ENCODE results near the gene YIF1B. TPM values are rescaled to one million over a fixed set of nuclear protein-coding genes. Genes with fewer than 3 reads are reported as not detected.
"Not testable (repeated sequence)": the region's sequence is repeated elsewhere in the genome, so short reads cannot be mapped to it uniquely, and the experiment has no call there.

Gene YIF1B

DNA sequence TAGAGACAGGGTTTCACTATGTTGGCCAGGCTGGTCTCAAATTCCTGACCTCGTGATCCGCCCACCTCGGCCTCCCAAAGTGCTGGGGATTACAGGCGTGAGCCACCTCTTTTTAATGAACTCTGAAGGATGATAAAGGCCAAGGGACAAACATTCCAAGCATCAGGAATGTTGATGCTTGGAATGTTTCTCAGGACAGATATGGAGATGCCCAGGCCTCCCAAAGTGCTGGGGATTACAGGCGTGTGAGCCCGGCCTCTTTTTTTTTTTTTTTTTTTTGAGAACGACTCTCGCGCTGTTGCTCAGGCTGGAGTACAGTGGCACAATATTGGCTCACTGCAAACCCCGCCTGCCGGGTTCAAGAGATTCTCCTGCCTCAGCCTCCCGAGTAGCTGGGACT, 53.8 kb downstream of the YIF1B start:
- not testable (repeated sequence) for H2BK12ac ChIP-seq (ENCODE audit: low read length); H3K4me3 ChIP-seq (ENCODE audit: low read length in 2 of 2); H3K9me3 ChIP-seq (replicated peaks in 1 of 2; ENCODE audit: control insufficient read depth in 2 of 2, insufficient read depth in 1 of 2, low read depth in 1 of 2, low read length in 2 of 2); H4K91ac ChIP-seq (ENCODE audit: low read depth, low read length, poor library complexity); H2AK5ac ChIP-seq (ENCODE audit: low read depth, low read length); H3K27ac ChIP-seq (replicated peaks; ENCODE audit: low read length); H2BK120ac ChIP-seq (ENCODE audit: low read depth, low read length); H3K9ac ChIP-seq (ENCODE audit: low read depth, low read length, poor library complexity); H3K79me1 ChIP-seq (ENCODE audit: low read depth, low read length); H3K18ac ChIP-seq (ENCODE audit: low read length); H3K36me3 ChIP-seq (replicated peaks in 1 of 2; ENCODE audit: control insufficient read depth in 2 of 2, insufficient read depth in 2 of 2, low read length in 2 of 2); H2AFZ ChIP-seq (ENCODE audit: low read length); DNase-seq (ENCODE audit: low spot score); H2BK15ac ChIP-seq (ENCODE audit: low read length); H3K4me2 ChIP-seq (ENCODE audit: insufficient read depth, low read length, poor library complexity, severe bottlenecking); H3K14ac ChIP-seq (ENCODE audit: low read length); H3K4ac ChIP-seq (ENCODE audit: low read length); H2BK5ac ChIP-seq (ENCODE audit: low read length); H4K8ac ChIP-seq (ENCODE audit: low read depth, low read length); H3K23ac ChIP-seq (ENCODE audit: low read depth, low read length, poor library complexity)
- H3K4me1 ChIP-seq (ENCODE audit: control insufficient read depth in 2 of 2, insufficient read depth in 1 of 2, low read depth in 1 of 2, low read length in 2 of 2), result peaks cover 8 to 10% of the 10 kb centered on the region in 2 donors
- H3K27me3 ChIP-seq (ENCODE audit: control insufficient read depth in 3 of 3, insufficient read depth in 3 of 3, low read depth in 1 of 3, low read length in 3 of 3), result peaks cover 0 to 47% (median 4%) of the 10 kb centered on the region in 3 experiments
- WGBS, 2 donors (ENCODE audit: extremely low coverage in 2 of 2, insufficient read length in 2 of 2, insufficient replicate concordance in 1 of 2), result no CpG with 5 or more reads among the region's 12 CpGs

DNA sequence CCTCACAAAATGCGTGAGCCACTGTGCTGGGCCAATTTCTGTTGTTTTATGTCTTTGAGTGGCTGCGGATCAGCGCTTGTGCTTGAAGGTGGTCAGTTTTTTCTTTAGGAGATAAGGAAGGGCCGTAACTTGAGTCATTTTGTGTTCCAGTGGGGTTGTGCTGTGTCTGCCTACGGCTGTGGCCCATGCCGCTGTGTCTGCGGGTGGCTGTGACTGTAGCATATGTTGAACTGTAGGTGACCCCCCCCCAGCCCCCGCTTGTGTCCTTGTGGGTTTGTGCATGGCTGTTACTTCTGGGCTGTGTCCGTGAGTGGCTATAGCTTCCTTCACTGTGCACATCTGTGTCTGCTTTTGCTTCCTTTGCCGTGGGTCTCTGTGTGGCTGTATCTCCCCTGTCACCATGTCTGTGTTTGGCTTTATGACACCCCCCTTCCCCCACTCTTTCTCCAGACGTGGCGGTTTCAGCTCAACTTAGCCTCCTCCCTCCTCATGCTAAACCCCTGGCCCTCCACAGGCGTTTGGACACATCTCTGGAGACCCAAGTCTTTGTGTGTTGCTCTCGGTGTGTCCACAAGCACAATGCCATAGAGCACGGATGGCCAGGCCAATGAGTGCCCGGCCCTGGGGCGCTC, 60.2 kb downstream of the YIF1B start:
- Histone ChIP-seq H2AFZ (ENCODE audit: low read length) (peak overlapping the region; percentile 89), H3K14ac (ENCODE audit: low read length) (no peak overlapping the region), H3K4me3 (ENCODE audit: low read length in 2 of 2) (peak overlapping the region in 1 of 2 donors; percentile 47), H2BK15ac (ENCODE audit: low read length) (peak overlapping the region; percentile 92), H3K79me1 (ENCODE audit: low read depth, low read length) (no peaks in the 10 kb centered on the region), H3K4me2 (ENCODE audit: insufficient read depth, low read length, poor library complexity, severe bottlenecking) (peak overlapping the region; percentile 72), H2BK12ac (ENCODE audit: low read length) (no peak overlapping the region), H3K4ac (ENCODE audit: low read length) (no peak overlapping the region), H4K8ac (ENCODE audit: low read depth, low read length) (no peak overlapping the region), H3K18ac (ENCODE audit: low read length) (peak overlapping the region; percentile 97), H3K36me3 (replicated peaks in 1 of 2; ENCODE audit: control insufficient read depth in 2 of 2, insufficient read depth in 2 of 2, low read length in 2 of 2) (no peaks in the 10 kb centered on the region), H3K27me3 (ENCODE audit: control insufficient read depth in 3 of 3, insufficient read depth in 3 of 3, low read depth in 1 of 3, low read length in 3 of 3) (peaks cover 0 to 35% (median 14%) of the 10 kb centered on the region in 3 experiments), H2AK5ac (ENCODE audit: low read depth, low read length) (no peak overlapping the region), H2BK120ac (ENCODE audit: low read depth, low read length) (peak overlapping the region; percentile 63), H3K4me1 (ENCODE audit: control insufficient read depth in 2 of 2, insufficient read depth in 1 of 2, low read depth in 1 of 2, low read length in 2 of 2) (peaks cover 23 to 38% of the 10 kb centered on the region in 2 donors), H3K9me3 (replicated peaks in 1 of 2; ENCODE audit: control insufficient read depth in 2 of 2, insufficient read depth in 1 of 2, low read depth in 1 of 2, low read length in 2 of 2) (no peaks in the 10 kb centered on the region), H3K27ac (replicated peaks; ENCODE audit: low read length) (no peak overlapping the region), H3K23ac (ENCODE audit: low read depth, low read length, poor library complexity) (peak overlapping the region; percentile 85), H3K9ac (ENCODE audit: low read depth, low read length, poor library complexity) (no peak overlapping the region), H2BK5ac (ENCODE audit: low read length) (no peak overlapping the region), H4K91ac (ENCODE audit: low read depth, low read length, poor library complexity) (no peak overlapping the region)
- no CpG with 5 or more reads among the region's 17 CpGs for WGBS, 2 donors (ENCODE audit: extremely low coverage in 2 of 2, insufficient read length in 2 of 2, insufficient replicate concordance in 1 of 2)
- no peak for DNase-seq (ENCODE audit: low spot score)

DNA sequence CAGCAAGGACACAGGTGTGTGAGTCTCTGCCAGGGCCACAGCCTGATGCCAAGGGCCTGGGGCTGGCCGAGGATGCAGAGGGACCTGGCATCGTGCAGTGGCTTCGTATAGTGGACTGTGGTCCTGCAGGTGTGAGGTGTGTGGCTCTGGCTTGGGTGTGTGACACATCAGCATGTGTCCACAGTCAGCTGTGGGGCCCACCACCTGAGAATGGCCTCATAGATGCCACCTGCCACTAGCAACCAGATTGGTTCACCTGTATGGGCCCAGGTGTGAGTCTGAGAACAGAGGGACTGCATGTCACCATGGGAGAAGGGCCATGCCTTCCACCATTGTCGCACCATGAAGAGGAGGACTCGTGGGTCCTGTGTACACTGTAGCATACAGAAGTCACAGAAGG, 62.0 kb downstream of the YIF1B start:
- H3K18ac ChIP-seq (ENCODE audit: low read length), result peak overlapping the region; percentile 74
- H2AFZ ChIP-seq (ENCODE audit: low read length), result no peak overlapping the region
- H3K4me3 ChIP-seq (ENCODE audit: low read length in 2 of 2), result peak overlapping the region in 1 of 2 donors; percentile 55
- WGBS, 2 donors (ENCODE audit: extremely low coverage in 2 of 2, insufficient read length in 2 of 2, insufficient replicate concordance in 1 of 2), result no CpG with 5 or more reads among the region's 5 CpGs
- no peak overlapping the region for H3K4ac ChIP-seq (ENCODE audit: low read length)
- no peak overlapping the region for H3K4me2 ChIP-seq (ENCODE audit: insufficient read depth, low read length, poor library complexity, severe bottlenecking)
- H2BK12ac ChIP-seq (ENCODE audit: low read length), result peak overlapping the region; percentile 88
- H3K9me3 ChIP-seq (replicated peaks in 1 of 2; ENCODE audit: control insufficient read depth in 2 of 2, insufficient read depth in 1 of 2, low read depth in 1 of 2, low read length in 2 of 2), result no peaks in the 10 kb centered on the region
- no peak for DNase-seq (ENCODE audit: low spot score)
- peaks cover 23 to 40% of the 10 kb centered on the region in 2 donors for H3K4me1 ChIP-seq (ENCODE audit: control insufficient read depth in 2 of 2, insufficient read depth in 1 of 2, low read depth in 1 of 2, low read length in 2 of 2)
- H3K9ac ChIP-seq (ENCODE audit: low read depth, low read length, poor library complexity), result no peak overlapping the region
- H3K79me1 ChIP-seq (ENCODE audit: low read depth, low read length), result no peaks in the 10 kb centered on the region
- H2BK15ac ChIP-seq (ENCODE audit: low read length), result peak overlapping the region; percentile 52
- no peak overlapping the region for H3K27ac ChIP-seq (replicated peaks; ENCODE audit: low read length)
- H3K23ac ChIP-seq (ENCODE audit: low read depth, low read length, poor library complexity), result peak overlapping the region; percentile 47
- H4K91ac ChIP-seq (ENCODE audit: low read depth, low read length, poor library complexity), result no peak overlapping the region
- no peak overlapping the region for H4K8ac ChIP-seq (ENCODE audit: low read depth, low read length)
- H2AK5ac ChIP-seq (ENCODE audit: low read depth, low read length), result peak overlapping the region; percentile 88
- H3K27me3 ChIP-seq (ENCODE audit: control insufficient read depth in 3 of 3, insufficient read depth in 3 of 3, low read depth in 1 of 3, low read length in 3 of 3), result peaks cover 0 to 35% (median 14%) of the 10 kb centered on the region in 3 experiments
- peak overlapping the region; percentile 82 for H2BK120ac ChIP-seq (ENCODE audit: low read depth, low read length)
- H3K36me3 ChIP-seq (replicated peaks in 1 of 2; ENCODE audit: control insufficient read depth in 2 of 2, insufficient read depth in 2 of 2, low read length in 2 of 2), result no peaks in the 10 kb centered on the region
- H2BK5ac ChIP-seq (ENCODE audit: low read length), result no peak overlapping the region
- H3K14ac ChIP-seq (ENCODE audit: low read length), result peak overlapping the region; percentile 4

Small RNA genes within 50 kb of the gene (small RNA-seq; reads per million reads assigned to genes)
- gene RF00019 (ENCODE audit: insufficient read depth), result not detected
